IMR-90 (cell line): Measurements from ENCODE around the gene FHAD1.

Experiments used
- POLR2A ChIP-seq: IDR thresholded peaks from 2 replicates; pipeline ENCODE4 v1.6.1; 2012; ENCODE audit warnings: mild to moderate bottlenecking, low read depth, low read length
- RAD21 ChIP-seq: IDR thresholded peaks from 2 replicates; pipeline ENCODE4 v1.6.1; 2012; ENCODE audit warnings: low read length, improper control_type of control experiment
- TF ChIP-seq, protein P1 (sequence below): conservative IDR thresholded peaks from 2 replicates; pipeline ENCODE4 v1.5.1; 2012; ENCODE audit warnings: mild to moderate bottlenecking, low read depth, low read length, improper control_type of control experiment

- TF ChIP-seq RAD21 (peak; percentile 96), POLR2A (no peak)
- TF ChIP-seq, protein P1, sequence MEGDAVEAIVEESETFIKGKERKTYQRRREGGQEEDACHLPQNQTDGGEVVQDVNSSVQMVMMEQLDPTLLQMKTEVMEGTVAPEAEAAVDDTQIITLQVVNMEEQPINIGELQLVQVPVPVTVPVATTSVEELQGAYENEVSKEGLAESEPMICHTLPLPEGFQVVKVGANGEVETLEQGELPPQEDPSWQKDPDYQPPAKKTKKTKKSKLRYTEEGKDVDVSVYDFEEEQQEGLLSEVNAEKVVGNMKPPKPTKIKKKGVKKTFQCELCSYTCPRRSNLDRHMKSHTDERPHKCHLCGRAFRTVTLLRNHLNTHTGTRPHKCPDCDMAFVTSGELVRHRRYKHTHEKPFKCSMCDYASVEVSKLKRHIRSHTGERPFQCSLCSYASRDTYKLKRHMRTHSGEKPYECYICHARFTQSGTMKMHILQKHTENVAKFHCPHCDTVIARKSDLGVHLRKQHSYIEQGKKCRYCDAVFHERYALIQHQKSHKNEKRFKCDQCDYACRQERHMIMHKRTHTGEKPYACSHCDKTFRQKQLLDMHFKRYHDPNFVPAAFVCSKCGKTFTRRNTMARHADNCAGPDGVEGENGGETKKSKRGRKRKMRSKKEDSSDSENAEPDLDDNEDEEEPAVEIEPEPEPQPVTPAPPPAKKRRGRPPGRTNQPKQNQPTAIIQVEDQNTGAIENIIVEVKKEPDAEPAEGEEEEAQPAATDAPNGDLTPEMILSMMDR, result peak; percentile 96
These were observed 25.2 kb downstream of the FHAD1 start for GRCh38 chr1:15272009-15272781.
